ENCODE measurements around the gene BCR.

The BCR gene

DNA sequence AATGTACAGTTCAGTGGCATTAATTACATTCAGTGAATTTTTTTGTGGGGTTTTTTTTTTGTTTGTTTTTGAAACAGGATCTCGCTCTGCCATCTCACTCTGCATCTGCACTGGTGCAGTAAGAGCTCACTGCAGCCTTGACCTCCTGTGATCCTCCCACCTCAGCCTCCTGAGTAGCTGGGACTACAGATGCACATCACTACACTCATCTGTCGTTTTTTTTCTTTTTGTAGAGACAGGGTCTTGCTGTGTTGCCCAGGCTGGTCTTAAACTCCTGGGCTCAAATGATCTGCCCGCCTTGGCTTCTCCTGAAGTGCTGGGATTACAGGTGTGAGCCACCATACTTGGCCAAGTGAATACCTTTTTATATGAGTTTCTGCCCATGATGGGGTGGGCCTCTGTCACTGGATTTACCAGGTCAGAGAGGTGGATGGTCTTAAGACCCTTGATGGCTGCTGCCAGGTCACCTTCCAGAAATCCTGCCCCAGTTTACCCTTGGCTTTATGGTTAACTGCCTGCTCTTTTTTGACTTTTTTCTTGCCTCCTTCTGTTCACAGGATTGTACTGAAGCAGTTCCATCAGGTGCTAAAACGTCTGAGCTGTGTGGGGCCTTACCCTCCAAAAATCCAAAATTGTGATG is 22.6 kb downstream of the BCR start:
- no peak for DNase-seq

DNA sequence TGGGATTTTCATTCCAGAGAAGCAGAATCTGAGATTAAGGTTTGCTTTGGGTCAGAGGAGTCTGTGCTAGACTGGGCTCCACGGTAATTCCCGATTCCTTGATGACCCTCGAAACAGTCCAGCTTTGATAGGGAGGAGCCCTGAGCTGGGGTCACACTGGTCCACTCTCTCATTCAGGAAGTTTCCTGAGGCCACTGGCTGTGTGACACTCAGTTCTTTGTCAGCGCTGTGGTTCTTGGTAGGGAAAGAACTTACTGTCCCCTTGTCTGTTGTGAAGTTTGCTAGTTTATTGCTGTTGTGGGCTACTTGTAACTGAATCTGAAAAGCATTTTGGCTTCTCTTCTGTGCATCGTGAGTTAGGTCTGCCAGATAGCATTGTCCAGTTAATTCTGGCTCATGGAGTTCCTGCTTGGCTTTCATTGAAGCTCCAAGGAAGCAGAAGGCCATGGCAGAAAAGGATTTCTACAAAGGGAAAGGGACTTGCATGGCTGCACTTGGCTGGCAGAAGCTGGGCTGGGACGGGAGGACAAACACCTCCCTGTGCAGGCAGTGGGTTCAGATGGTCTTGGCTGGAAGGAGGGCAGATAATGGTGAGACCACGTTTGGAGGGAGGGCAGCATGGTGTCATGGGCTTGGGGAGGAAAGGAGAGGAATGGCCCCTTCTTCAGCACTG is 23.3 kb downstream of the BCR start:
- DNase-seq: no peak

DNA sequence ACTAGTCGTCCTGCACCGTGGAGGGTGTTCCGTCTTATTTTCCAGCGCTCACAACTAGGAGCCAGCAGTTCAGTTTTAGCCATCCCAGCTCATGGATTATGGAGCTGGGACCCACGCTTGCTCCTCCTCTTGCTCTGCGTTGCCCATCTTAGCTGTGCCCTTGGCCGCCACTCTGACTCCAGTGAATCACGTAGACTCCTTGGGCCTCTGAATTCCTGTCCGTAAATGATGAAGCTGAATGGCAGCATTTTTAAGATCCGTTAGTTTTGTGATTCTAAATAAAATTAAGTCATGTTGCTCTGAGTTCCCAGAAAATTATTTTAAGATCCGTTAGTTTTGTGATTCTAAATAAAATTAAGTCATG is 23.8 kb downstream of the BCR start:
- no peak for DNase-seq

DNA sequence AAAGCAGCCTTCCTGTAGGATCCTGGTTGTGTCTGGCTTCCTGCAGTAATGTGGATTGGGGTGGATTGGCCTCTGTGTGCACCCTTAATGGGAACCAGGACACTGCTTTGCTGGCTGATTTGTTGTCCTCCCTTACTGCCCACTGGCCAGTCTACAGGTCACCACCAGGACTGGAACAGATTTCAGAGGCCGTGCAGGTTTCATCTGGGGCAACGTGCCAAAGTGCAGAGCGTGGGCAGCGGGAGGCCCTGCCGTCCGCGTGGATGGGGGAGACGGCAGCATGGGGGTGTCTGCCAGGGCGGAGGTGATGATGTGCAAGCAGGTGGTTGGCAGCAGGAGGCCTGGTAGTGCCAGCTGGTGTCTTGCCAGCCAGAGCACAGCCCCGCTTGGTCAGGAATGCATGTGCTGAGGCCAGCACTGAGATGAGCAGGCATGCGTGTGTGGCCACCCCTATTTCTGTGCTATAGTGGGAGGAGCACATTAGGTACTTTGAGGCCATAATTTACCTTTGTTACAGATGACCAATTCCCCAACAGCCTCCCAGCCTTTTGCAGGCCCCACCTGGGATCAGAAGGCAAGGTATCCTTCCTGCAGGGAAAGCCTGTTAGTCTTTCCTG is 24.3 kb downstream of the BCR start:
- DNase-seq: peak; percentile 68

DNA sequence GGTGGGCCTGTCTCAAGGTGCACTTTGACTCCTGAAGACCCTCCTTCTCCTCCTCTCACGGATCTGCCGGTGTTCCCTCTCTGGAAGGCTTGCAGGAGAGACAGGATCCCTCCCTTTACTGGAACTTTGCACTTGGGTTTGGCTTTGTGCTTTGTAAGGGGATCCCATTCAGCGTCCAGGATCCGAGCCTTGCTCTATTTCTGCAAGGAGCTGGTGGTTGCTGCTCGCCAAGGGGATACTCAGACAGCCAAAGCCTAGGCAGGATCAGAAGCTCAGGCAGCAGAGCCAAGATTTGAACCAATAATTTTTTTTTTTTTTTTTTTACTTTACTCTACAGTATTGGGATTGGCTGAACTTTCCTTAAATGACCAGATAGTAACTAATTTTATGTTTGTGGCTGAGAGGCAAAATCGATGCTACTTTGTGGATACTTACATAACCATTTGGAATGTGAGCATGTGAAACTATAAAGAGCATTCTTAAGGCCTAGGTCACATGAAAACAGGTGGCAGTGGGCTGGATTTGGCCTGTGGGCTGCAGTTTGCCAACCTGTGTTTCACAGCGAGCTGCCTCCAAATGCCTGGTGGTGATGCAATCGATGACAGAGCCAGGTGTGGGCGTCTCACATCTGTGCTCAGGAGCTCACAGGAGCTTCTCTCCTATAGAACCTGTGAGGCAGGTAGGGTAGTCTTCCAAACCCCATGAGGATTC is 25.2 kb downstream of the BCR start:
- peak; percentile 36 for DNase-seq

DNA sequence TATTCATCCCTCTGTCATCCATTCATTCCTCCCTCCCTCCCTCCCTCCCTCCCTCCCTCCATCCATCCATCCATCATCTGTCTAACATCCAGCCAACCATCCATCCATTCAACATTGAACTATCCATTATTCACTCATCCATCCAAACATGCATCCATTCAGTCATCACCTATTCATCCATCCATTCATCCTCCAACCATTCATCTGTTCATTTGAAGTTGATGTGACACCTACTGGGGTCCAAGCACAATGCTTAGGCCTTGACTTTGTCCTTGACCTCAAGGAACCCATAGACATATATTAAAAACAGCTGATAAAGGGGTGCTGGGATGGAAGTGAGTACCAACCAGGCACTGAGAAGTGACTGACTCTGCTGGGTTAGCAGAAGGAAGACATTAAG is 26.6 kb downstream of the BCR start:
- no peak for DNase-seq

DNA sequence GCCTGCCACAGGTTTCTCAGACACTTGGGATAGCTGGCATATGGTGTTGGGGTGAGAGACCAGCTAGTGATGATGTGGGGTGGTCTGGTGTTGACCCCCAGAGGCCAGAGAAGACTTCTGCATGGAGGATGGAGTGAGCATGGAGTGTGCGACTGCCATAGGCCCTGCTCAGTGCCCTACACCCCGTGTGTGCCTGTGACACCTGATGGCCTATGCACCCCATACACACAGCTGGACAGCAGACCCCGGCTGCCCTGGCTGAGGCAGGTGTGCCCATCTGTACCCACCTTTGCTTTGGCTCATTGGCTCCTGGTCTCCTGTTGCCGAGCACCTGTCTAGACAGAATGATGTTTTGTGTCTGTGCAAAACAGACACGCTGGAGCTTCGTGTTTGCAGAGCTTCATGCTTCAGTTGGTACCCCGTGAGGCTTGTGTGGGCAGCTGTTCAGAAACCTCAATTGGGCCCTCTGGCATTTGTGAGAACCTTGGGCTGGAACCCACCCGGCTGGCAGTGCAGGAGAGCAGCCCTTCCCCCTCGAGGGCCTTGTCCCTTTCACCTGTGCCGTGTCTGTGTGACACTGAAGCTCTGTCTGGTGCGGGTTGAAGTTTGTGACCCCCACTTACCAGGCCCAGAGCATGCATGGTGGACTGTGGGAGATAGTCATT is 27.6 kb downstream of the BCR start:
- peak; percentile 88 for DNase-seq

DNA sequence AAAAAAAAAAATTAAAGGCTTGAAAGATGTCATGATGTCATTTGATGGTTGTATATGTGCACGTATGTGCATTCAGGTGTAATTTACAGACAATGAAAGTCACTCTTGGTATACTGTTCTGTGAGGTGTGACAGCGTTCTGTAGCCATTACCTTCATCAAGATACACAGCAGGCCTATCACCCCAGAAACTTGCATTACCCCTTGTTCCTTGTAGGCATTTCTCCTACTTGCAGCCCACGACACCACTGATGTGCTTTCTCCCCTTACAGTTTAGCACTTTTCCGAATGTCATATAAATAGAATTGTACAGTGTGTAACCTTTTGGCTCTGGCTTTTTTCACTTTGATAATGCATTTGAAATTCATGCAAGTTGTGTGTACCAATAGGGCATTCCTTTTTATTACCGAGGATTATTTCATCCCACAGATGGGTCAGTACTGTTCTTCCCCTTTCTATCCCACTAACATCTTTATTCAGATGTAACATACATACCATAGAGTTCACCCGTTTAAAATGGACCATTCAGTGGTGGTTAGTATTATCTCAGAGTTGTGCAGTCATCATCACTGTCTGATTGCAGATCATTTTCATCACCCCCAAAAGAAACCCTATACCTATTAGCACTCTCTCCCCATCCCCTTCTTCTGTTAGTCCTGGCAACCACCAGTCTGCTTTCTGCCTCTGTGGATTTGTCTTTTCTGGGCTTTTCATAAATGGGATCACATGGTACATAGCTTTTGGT is 30.3 kb downstream of the BCR start:
- DNase-seq: no peak

DNA sequence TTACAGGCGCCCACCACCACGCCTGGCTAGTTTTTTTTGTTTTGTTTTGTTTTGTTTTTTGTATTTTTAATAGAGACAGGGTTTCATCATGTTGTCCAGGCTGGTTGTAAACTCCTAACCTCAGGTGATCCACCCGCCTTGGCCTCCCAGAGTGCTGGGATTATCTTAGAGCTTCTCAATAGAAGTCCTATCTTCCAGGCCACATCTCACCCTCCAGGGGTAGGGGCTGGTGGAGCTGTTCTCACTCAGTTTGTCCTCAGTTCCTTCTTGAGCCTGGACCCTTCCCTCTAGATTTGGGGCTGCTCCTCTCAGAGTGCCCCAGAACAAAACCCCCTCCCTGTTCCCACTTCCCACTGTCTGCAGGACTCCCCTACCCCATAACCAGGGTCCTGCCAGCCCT is 31.3 kb downstream of the BCR start:
- DNase-seq: no peak

DNA sequence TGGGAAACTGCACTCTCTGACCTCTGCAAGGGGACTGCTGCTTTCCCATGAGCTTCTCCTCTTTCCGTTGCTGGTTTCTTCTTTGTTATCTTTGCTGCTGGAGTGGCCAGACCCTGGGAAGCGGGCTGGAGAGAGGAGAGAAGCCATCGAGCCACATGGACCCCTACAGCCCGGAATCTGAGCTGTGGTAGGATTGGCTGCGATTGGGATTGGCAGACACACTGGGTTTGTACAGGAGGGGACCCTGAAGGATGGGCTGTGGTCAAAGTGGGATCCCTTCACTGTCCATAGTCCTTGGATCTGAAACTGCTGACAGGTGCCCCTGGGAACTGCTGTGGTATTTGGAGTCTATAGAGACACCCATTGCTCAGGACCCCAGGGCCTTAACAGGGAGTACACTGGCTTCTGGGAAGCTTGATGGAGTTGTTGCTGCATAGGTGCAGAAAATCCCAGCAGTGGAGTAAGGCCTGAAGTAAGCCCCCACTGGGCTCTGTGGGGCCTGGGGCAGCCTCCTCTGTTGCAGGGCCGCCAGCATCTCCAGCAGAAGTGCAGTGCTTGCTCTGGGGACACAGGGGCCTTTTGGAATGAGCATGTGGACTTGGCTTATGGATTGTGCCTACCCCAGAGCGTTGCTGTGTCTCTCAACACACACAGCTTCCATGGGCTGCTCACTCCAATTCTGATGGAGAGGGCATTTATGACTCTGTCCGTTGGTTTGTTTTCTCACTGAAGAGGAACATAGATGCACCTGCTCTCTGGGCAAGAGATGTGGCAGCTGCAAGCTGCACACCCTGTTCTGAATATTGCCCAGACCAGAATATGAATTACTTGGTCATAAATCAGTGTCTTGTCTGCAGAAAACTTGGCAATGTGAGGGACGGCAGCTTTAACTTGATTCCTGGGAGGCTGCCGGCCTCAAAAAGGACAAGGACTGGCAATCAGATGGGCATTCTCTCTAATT is 32.0 kb downstream of the BCR start:
- DNase-seq: peak; percentile 77

DNA sequence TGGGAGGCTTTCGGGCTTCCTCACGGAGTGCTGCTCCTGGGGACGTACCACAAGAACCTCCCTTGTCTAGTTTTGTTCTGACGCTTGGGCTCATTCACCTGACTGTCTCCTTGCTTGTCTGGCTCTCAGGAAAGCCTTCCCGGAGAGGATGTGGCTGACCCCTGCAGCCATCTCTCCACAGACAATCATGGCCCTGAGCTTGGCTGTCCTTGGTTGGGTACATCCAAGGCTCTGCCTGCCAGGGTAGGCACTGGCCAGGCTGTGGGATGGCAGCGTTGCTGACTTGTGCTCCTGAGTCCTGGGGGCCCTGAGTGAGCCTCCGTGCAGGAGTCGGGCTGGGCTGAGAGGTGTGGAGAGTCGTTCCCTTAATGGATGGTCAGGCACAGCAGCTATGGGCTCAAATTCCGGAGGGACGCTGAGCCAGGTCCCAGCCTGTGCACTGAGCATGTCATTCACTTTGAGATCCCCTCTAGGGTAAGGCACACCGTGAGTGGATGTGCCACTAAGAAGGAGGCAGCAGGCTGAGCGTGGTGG is 32.8 kb downstream of the BCR start:
- no peak for DNase-seq

DNA sequence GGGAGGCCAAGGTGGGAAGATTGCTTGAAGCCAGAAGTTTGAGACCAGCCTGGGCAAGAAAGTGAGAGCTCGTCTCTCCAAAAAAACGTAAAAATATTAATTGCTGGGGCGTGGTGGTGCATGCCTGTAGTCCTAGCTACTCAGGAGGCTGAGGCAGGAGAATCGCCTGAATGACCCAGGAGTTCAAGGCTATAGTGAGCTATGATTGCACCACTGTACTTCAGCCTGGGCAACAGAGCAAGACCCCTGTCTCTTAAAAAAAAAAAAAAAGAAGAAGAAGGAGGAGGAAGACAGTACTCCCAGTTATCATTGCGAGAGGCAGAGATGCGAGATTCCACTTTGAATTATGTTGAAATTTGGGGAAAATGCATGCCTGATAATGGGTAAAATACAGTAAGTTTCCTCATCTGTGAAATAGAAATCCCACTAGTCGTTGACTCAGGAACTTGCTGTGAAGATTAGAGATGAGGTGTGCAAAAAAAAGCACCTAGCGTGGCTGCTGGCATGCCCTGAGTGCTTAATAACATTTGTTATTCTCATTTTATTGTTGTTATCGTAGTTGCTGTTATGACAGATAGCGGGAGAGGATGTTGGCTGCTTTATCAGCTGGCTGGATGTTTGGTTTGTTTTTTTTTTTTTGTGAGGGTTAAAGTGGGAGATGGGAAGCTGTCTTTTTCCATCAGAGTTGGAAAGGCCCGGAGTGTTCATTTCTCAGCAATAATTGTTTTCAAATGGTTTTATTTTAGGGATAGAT is 33.4 kb downstream of the BCR start:
- DNase-seq: no peak

DNA sequence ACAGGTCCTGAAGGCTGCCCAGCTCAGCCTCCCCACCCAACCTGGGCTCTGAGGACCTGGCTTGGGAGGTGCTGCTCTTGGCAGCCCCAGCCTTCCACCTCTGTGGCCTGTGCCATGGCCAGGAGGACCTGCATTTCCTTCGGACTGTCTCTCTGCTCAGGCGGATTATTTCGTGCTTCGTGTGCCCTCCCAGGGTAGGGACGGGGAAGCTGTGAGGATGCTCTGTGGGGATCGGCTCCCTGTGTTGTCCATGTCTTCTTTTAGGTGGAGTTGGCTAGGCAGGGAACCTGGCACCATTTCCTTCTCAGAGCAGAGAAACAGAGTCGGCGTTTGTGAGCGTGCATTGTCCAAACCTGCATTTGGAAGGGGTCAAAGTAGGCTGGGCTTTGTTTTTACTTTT is 34.1 kb downstream of the BCR start:
- no peak for DNase-seq

DNA sequence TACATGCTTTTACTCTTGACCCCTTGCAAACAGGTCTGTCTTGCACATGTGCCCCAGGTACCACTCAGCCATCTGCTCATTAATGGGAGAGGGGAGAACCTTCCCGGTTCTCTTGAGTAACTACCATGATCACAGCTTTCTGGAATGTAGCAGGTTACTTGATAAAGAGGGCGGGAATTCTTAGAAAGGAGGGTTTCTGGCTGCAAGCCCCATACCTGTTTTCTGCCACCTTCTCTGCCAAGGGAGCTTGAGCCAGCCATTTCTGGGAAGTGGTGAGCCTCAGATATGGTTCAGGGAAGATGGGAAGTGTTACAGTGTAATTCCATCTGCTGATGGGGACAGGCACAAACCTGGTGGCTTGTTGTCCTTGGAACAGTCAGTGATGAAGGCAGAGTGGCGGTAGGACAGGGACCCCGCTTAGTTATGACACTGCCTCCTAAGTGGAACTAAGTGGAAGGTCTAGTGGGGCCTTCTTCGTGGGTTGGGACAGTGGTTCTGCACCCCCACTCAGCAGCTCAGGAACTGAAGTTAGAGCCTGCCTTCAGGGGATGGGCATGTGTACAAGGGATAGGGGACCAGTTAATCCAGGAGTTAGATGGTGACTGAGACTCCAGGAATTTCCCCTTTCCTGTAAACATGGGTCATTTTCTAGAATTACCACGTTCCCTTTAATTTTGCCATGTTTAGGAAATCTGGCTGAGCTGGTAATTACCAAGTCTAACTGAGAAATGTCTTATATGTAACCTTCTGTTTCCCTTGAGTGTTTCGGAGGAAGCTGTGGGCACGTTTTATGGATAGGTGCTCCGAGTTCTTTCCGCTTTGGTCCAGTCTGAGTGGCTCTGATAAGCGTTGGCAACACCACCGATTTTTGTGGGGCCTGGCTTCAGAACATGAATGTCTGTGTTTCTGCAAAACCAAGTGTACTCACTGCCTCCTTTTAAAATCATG is 35.3 kb downstream of the BCR start:
- no peak for DNase-seq

DNA sequence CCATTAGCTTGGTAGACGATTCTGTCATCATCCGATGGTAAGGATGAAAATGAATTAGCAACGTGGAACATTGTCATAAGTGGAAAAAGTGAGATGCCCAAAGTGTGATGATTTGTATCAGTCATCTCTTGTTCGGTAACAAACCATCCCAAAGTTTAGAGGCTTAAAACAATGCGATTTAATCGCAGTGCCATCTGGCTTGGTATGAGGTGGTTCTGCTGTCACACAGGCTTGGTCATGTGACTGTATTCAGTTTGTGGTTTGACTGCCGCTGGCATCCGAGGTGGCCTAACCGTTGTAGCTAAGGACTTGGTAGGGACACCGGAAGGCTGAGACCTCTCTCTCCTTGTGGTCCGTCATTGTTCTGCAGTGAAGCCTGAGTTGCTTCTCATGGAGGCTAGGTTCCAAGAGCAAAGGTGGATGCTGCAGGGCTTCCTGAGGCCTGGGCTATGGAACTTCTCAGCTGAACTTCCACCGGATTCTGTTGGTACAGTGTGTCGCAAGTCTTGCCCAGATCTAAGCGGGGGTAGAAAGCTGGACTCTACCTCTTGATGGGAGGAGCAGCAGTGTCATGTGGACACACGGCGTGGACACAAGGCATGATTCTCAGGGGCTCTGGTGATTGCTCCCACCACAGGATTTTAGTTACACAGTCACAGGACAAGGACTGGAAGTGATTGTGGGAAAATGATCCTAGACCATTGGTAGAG is 36.3 kb downstream of the BCR start:
- no peak for DNase-seq

DNA sequence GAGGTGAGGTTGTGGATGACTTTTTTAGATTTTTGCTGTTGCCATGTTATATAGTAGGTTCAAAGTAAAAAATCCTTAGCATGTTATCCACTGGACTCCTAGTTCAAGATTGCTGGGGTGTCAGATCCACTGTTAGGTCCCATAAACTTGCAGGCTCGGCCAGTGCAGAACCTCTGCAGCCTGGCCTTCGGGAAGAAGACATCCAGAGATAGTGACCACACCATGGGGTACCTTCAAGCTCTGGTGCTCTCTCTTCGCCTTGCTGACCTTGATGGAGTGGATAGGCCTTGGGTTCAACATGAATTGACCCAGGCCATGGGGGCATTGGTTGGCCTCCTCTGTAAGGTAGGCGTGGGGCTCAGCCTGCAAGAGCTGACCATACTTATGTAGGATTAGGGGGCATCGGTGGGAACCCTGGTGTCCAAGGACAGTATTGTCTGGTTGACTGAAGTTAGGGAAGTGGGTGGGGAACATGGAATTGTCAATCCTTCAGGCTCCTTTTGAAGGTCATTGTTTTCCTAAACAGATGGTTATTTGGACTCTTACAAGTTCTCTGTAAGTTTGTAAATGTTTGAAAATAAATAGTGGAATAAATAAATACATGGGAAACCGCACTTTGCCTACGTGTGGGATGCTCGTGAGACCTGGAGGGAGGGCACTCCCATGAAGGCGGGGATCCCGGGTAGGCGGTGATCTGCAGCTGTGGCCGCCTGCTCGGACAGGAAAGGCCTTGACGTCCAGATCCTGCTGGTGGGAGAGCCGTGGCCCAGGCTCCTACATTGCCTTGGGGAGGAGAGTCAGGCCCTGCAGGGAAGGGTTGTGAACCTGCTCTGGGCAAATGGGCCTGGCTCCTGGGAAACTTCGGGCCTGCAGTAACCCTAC is 37.1 kb downstream of the BCR start:
- DNase-seq: no peak

DNA sequence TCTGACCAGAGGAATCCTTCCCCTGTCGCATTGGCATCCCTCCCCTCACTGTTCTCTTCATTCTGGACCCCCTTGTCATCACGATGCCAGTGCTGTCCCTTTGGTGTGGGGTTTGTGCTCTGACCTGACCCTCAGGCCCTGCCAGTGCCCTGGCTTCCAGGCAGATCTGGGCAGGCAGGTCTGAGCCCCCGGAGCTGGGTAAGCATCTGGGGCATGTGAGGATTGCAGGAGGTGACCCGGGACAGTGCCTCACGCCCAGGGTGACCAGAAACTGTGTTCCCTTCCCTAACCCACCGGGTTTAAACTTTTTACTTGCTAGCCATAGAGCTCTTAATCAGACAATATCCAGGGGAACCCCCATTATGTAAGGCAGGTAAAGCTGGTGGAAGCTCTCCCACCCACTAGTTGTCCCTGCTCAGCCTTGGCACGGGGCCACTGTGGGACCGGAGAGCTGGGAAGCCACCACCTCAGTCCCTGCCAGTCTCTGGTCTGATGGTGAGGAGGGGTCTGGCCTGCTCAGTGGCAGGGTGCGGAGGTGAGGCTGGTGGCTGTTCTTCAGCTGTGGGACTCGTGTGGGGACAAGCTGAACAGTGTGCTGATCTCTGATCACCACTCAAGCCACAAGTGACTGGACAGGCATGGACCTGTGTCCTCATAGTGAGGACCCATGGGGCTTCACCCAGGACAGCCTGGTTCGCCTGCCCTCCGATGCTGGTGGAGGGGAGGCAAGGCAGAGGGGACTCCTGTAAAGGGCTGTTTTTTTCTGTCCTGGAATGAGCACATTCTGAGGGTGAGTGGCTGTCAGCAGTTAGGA is 38.0 kb downstream of the BCR start:
- DNase-seq: no peak
